ENCODE measurements around the gene CAB39L. TPM values are rescaled to one million over a fixed set of nuclear protein-coding genes. Genes with fewer than 3 reads are reported as not detected.
"Not testable (repeated sequence)": the region's sequence is repeated elsewhere in the genome, so short reads cannot be mapped to it uniquely, and the experiment has no call there.

Gene CAB39L
- total and polyA plus RNA-seq, 4 donors: 31.8 to 44.1 (median 36.5) TPM

- no CpG with 5 or more reads among the region's 2 CpGs for WGBS (ENCODE audit: insufficient coverage)
These were observed 100.1 kb downstream of the CAB39L start for GRCh38 chr13:49343731-49344130.

GRCh38 chr13:49343255-49343654 is 100.6 kb downstream of the CAB39L start:
- no peaks in the 10 kb centered on the region for H3K4me1 ChIP-seq (ENCODE audit: control insufficient read depth, insufficient read depth, low read length)
- WGBS (ENCODE audit: insufficient coverage): 83% methylated on average over 1 of the region's 3 CpGs
- H3K27me3 ChIP-seq (ENCODE audit: control insufficient read depth, insufficient read depth, low read length): no peaks in the 10 kb centered on the region
- no peak overlapping the region for H3K27ac ChIP-seq (ENCODE audit: low read depth, low read length)
- H3K9me3 ChIP-seq (ENCODE audit: control insufficient read depth, insufficient read depth, low read length): no peaks in the 10 kb centered on the region
- DNase-seq (ENCODE audit: low read depth in 4 of 6, low spot score in 6 of 6): no peak
- no peak overlapping the region for H3K4me3 ChIP-seq (ENCODE audit: low read depth, low read length)
- peaks cover 5% of the 10 kb centered on the region for H3K36me3 ChIP-seq (ENCODE audit: control insufficient read depth, insufficient read depth, low read length)

More at GRCh38 chr13:49343731-49344130, 100.1 kb downstream of the CAB39L start:
- Histone ChIP-seq H3K4me3 (ENCODE audit: low read depth, low read length) (no peak overlapping the region), H3K27ac (ENCODE audit: low read depth, low read length) (no peak overlapping the region), H3K9me3 (ENCODE audit: control insufficient read depth, insufficient read depth, low read length) (no peaks in the 10 kb centered on the region), H3K4me1 (ENCODE audit: control insufficient read depth, insufficient read depth, low read length) (no peaks in the 10 kb centered on the region), H3K27me3 (ENCODE audit: control insufficient read depth, insufficient read depth, low read length) (no peaks in the 10 kb centered on the region), H3K36me3 (ENCODE audit: control insufficient read depth, insufficient read depth, low read length) (peaks cover 7% of the 10 kb centered on the region)
- DNase-seq (ENCODE audit: low read depth in 4 of 6, low spot score in 6 of 6): no peak

GRCh38 chr13:49342454-49342853 is 101.4 kb downstream of the CAB39L start:
- Histone ChIP-seq H3K27ac (ENCODE audit: low read depth, low read length) (no peak overlapping the region), H3K4me3 (ENCODE audit: low read depth, low read length) (no peak overlapping the region), H3K4me1 (ENCODE audit: control insufficient read depth, insufficient read depth, low read length) (no peaks in the 10 kb centered on the region), H3K27me3 (ENCODE audit: control insufficient read depth, insufficient read depth, low read length) (no peaks in the 10 kb centered on the region), H3K36me3 (ENCODE audit: control insufficient read depth, insufficient read depth, low read length) (peaks cover 3% of the 10 kb centered on the region), H3K9me3 (ENCODE audit: control insufficient read depth, insufficient read depth, low read length) (no peaks in the 10 kb centered on the region)
- no peak for DNase-seq (ENCODE audit: low read depth in 4 of 6, low spot score in 6 of 6)
- no CpG with 5 or more reads among the region's 2 CpGs for WGBS (ENCODE audit: insufficient coverage)

GRCh38 chr13:49341941-49342340 is 101.9 kb downstream of the CAB39L start:
- DNase-seq (ENCODE audit: low read depth in 4 of 6, low spot score in 6 of 6): no peak
- Histone ChIP-seq H3K36me3 (ENCODE audit: control insufficient read depth, insufficient read depth, low read length) (peaks cover 3% of the 10 kb centered on the region), H3K27ac (ENCODE audit: low read depth, low read length) (no peak overlapping the region), H3K4me3 (ENCODE audit: low read depth, low read length) (no peak overlapping the region), H3K27me3 (ENCODE audit: control insufficient read depth, insufficient read depth, low read length) (no peaks in the 10 kb centered on the region), H3K9me3 (ENCODE audit: control insufficient read depth, insufficient read depth, low read length) (no peaks in the 10 kb centered on the region), H3K4me1 (ENCODE audit: control insufficient read depth, insufficient read depth, low read length) (no peaks in the 10 kb centered on the region)

- Histone ChIP-seq H3K36me3 (ENCODE audit: control insufficient read depth, insufficient read depth, low read length) (peaks cover 3% of the 10 kb centered on the region), H3K27ac (ENCODE audit: low read depth, low read length) (no peak overlapping the region), H3K9me3 (ENCODE audit: control insufficient read depth, insufficient read depth, low read length) (no peaks in the 10 kb centered on the region), H3K4me1 (ENCODE audit: control insufficient read depth, insufficient read depth, low read length) (no peaks in the 10 kb centered on the region), H3K4me3 (ENCODE audit: low read depth, low read length) (no peak overlapping the region), H3K27me3 (ENCODE audit: control insufficient read depth, insufficient read depth, low read length) (no peaks in the 10 kb centered on the region)
- no CpG with 5 or more reads among the region's 3 CpGs for WGBS (ENCODE audit: insufficient coverage)
- no peak for DNase-seq (ENCODE audit: low read depth in 4 of 6, low spot score in 6 of 6)
These were observed 102.3 kb downstream of the CAB39L start for GRCh38 chr13:49341517-49341916.

GRCh38 chr13:49340161-49340560 is 103.7 kb downstream of the CAB39L start:
- no peaks in the 10 kb centered on the region for H3K9me3 ChIP-seq (ENCODE audit: control insufficient read depth, insufficient read depth, low read length)
- no peak overlapping the region for H3K4me3 ChIP-seq (ENCODE audit: low read depth, low read length)
- H3K27ac ChIP-seq (ENCODE audit: low read depth, low read length): no peak overlapping the region
- peaks cover 3% of the 10 kb centered on the region for H3K36me3 ChIP-seq (ENCODE audit: control insufficient read depth, insufficient read depth, low read length)
- no peak for DNase-seq (ENCODE audit: low read depth in 4 of 6, low spot score in 6 of 6)
- no peaks in the 10 kb centered on the region for H3K27me3 ChIP-seq (ENCODE audit: control insufficient read depth, insufficient read depth, low read length)
- H3K4me1 ChIP-seq (ENCODE audit: control insufficient read depth, insufficient read depth, low read length): no peaks in the 10 kb centered on the region
- WGBS (ENCODE audit: insufficient coverage): 68% methylated on average over 6 of the region's 10 CpGs

- H3K27me3 ChIP-seq (ENCODE audit: control insufficient read depth, insufficient read depth, low read length): no peaks in the 10 kb centered on the region
- WGBS (ENCODE audit: insufficient coverage): 97% methylated on average over 4 of the region's 4 CpGs
These were observed 107.2 kb downstream of the CAB39L start for GRCh38 chr13:49336655-49337054.

GRCh38 chr13:49330546-49330864 is 113.4 kb downstream of the CAB39L start:
- no peaks in the 10 kb centered on the region for H3K27me3 ChIP-seq (ENCODE audit: control insufficient read depth, insufficient read depth, low read length)
- no CpG with 5 or more reads among the region's 1 CpG for WGBS (ENCODE audit: insufficient coverage)
- no peak for DNase-seq (ENCODE audit: low read depth in 4 of 6, low spot score in 6 of 6)
- no peaks in the 10 kb centered on the region for H3K4me1 ChIP-seq (ENCODE audit: control insufficient read depth, insufficient read depth, low read length)
- no peaks in the 10 kb centered on the region for H3K9me3 ChIP-seq (ENCODE audit: control insufficient read depth, insufficient read depth, low read length)
- no peak overlapping the region for H3K4me3 ChIP-seq (ENCODE audit: low read depth, low read length)
- no peak overlapping the region for H3K27ac ChIP-seq (ENCODE audit: low read depth, low read length)
- no peaks in the 10 kb centered on the region for H3K36me3 ChIP-seq (ENCODE audit: control insufficient read depth, insufficient read depth, low read length)

More at GRCh38 chr13:49336655-49337054, 107.2 kb downstream of the CAB39L start:
- H3K9me3 ChIP-seq (ENCODE audit: control insufficient read depth, insufficient read depth, low read length): no peaks in the 10 kb centered on the region
- H3K4me1 ChIP-seq (ENCODE audit: control insufficient read depth, insufficient read depth, low read length): no peaks in the 10 kb centered on the region
- H3K27ac ChIP-seq (ENCODE audit: low read depth, low read length): no peak overlapping the region
- no peak for DNase-seq (ENCODE audit: low read depth in 4 of 6, low spot score in 6 of 6)
- H3K36me3 ChIP-seq (ENCODE audit: control insufficient read depth, insufficient read depth, low read length): no peaks in the 10 kb centered on the region
- H3K4me3 ChIP-seq (ENCODE audit: low read depth, low read length): no peak overlapping the region

- H3K27ac ChIP-seq (ENCODE audit: low read depth, low read length): no peak overlapping the region
- DNase-seq (ENCODE audit: low read depth in 4 of 6, low spot score in 6 of 6): no peak
- no peaks in the 10 kb centered on the region for H3K27me3 ChIP-seq (ENCODE audit: control insufficient read depth, insufficient read depth, low read length)
- 88% methylated on average over 8 of the region's 8 CpGs for WGBS (ENCODE audit: insufficient coverage)
- no peaks in the 10 kb centered on the region for H3K36me3 ChIP-seq (ENCODE audit: control insufficient read depth, insufficient read depth, low read length)
- no peaks in the 10 kb centered on the region for H3K4me1 ChIP-seq (ENCODE audit: control insufficient read depth, insufficient read depth, low read length)
- no peaks in the 10 kb centered on the region for H3K9me3 ChIP-seq (ENCODE audit: control insufficient read depth, insufficient read depth, low read length)
- no peak overlapping the region for H3K4me3 ChIP-seq (ENCODE audit: low read depth, low read length)
These were observed 113.9 kb downstream of the CAB39L start for GRCh38 chr13:49329831-49330545.

- 100% methylated on average over 2 of the region's 3 CpGs for WGBS (ENCODE audit: insufficient coverage)
- not testable (repeated sequence) for H3K9me3 ChIP-seq (ENCODE audit: control insufficient read depth, insufficient read depth, low read length); H3K27ac ChIP-seq (ENCODE audit: low read depth, low read length); H3K27me3 ChIP-seq (ENCODE audit: control insufficient read depth, insufficient read depth, low read length); H3K4me1 ChIP-seq (ENCODE audit: control insufficient read depth, insufficient read depth, low read length); H3K4me3 ChIP-seq (ENCODE audit: low read depth, low read length); H3K36me3 ChIP-seq (ENCODE audit: control insufficient read depth, insufficient read depth, low read length); DNase-seq (ENCODE audit: low read depth in 4 of 6, low spot score in 6 of 6)
These were observed 116.7 kb downstream of the CAB39L start for GRCh38 chr13:49327145-49327544.
